ENCODE measurements around the gene VSIG1. TPM values are rescaled to one million over a fixed set of nuclear protein-coding genes. Genes with fewer than 3 reads are reported as not detected.

VSIG1 gene
- polyA plus RNA-seq, 5 donors, result 0.24 to 0.59 (median 0.36) TPM

Other genes starting within 250 kb of the VSIG1 start
- 10 to 100 TPM; 13.5 to 21.8 (median 20.2) TPM for gene MID2, start 219.2 kb upstream of the VSIG1 start, polyA plus RNA-seq (ENCODE audit: insufficient read depth in 1 of 5, insufficient read length in 5 of 5, low replicate concordance in 1 of 5)
- gene TEX13B, start 62.7 kb upstream of the VSIG1 start, polyA plus RNA-seq (ENCODE audit: insufficient read depth in 1 of 5, insufficient read length in 5 of 5, low replicate concordance in 1 of 5), result not detected
- 10 to 100 TPM; 68.5 to 86.9 (median 82.9) TPM for gene PSMD10, start 46.5 kb downstream of the VSIG1 start, polyA plus RNA-seq (ENCODE audit: insufficient read depth in 1 of 5, insufficient read length in 5 of 5, low replicate concordance in 1 of 5)
- gene ATG4A, start 46.7 kb downstream of the VSIG1 start, polyA plus RNA-seq (ENCODE audit: insufficient read depth in 1 of 5, insufficient read length in 5 of 5, low replicate concordance in 1 of 5), result 10 to 100 TPM; 12.7 to 16.8 (median 15.0) TPM

Measured in right lung (tissue), 5 donors.